Esophagus squamous epithelium (tissue), 5 donors: Measurements from ENCODE around the gene CINP. TPM values are rescaled to one million over a fixed set of nuclear protein-coding genes. Genes with fewer than 3 reads are reported as not detected.
A peak's percentile ranks its signal among the peaks of the same experiment; 100 is the strongest.

ENCODE experiments used
- DNase-seq: peaks from one replicate; lab custom pipeline; 2025; lab: John Stamatoyannopoulos, UW
- H3K27ac ChIP-seq, 4 donors: fragments of 200-600 bp; sonication (generic); one replicate each; pipeline ENCODE4 v1.5.1; 2016 to 2019; ENCODE audit warnings: mild to moderate bottlenecking in 1 of 4
- H3K27me3 ChIP-seq, 4 donors: fragments of 200-600 bp; sonication (generic); 1 replicate in 3 of 4; 2 replicates in 1 of 4; pipeline versions ENCODE4 v1.5.1 to v1.6.0; 2017 to 2021; ENCODE audit warnings: antibody characterized with exemption in 1 of 4
- H3K36me3 ChIP-seq, 3 donors: fragments of 200-600 bp; sonication (generic); one replicate each; pipeline ENCODE4 v1.5.1; 2016 to 2019
- H3K4me1 ChIP-seq, 3 donors: fragments of 200-600 bp; sonication (generic); one replicate each; pipeline ENCODE4 v1.5.1; 2017 to 2019
- H3K4me3 ChIP-seq, 4 donors: fragments of 200-600 bp; sonication (generic); 1 replicate in 3 of 4; 2 replicates in 1 of 4; pipeline ENCODE4 v1.5.1; 2016 to 2019; ENCODE audit warnings: mild to moderate bottlenecking in 2 of 4, moderate library complexity in 1 of 4
- H3K9me3 ChIP-seq, 3 donors: fragments of 200-600 bp; sonication (generic); one replicate each; pipeline ENCODE4 v1.5.1; 2016 to 2019
- POLR2A ChIP-seq, 4 donors: fragments of 450-650 bp; IDR thresholded peaks; one replicate each; pipeline ENCODE4 v1.6.1; 2017; ENCODE audit warnings: antibody characterized with exemption in 4 of 4, mild to moderate bottlenecking in 4 of 4, moderate library complexity in 3 of 4
- WGBS, 2 donors: methylation state at CpG; one replicate each; pipeline ENCODE4 v1.1.5; 2018; 5-methylcytosine and 5-hydroxymethylcytosine counted together
- intact Hi-C: fragments of 100-400 bp; cut with DNase I; formaldehyde crosslinking; loops from one replicate; pipeline ENCODE4 v1.15.0; 2022
- total RNA-seq, 4 donors: library from RNA; depleted of rRNA; stranded (reverse); fragments of >200 nt; gene quantifications; one replicate each; pipeline ENCODE4 v1.1.0, GENCODE V29; 2016
- TF ChIP-seq, protein P1 (sequence below), 6 experiments: fragments of 450-650 bp in 4 of 6; fragments of 200-600 bp in 2 of 6; sonication (generic) in 2 of 6; IDR thresholded peaks; one replicate each; pipeline ENCODE4 v1.5.1; 2016 to 2019; ENCODE audit warnings: antibody characterized with exemption in 6 of 6, mild to moderate bottlenecking in 4 of 6, moderate library complexity in 4 of 6
- donor health status: DM: yes; HTN: yes; CAD: no.

Gene CINP
- total RNA-seq, 4 donors from 2014 or later: 23.2 to 42.4 (median 38.0) TPM

DNA sequence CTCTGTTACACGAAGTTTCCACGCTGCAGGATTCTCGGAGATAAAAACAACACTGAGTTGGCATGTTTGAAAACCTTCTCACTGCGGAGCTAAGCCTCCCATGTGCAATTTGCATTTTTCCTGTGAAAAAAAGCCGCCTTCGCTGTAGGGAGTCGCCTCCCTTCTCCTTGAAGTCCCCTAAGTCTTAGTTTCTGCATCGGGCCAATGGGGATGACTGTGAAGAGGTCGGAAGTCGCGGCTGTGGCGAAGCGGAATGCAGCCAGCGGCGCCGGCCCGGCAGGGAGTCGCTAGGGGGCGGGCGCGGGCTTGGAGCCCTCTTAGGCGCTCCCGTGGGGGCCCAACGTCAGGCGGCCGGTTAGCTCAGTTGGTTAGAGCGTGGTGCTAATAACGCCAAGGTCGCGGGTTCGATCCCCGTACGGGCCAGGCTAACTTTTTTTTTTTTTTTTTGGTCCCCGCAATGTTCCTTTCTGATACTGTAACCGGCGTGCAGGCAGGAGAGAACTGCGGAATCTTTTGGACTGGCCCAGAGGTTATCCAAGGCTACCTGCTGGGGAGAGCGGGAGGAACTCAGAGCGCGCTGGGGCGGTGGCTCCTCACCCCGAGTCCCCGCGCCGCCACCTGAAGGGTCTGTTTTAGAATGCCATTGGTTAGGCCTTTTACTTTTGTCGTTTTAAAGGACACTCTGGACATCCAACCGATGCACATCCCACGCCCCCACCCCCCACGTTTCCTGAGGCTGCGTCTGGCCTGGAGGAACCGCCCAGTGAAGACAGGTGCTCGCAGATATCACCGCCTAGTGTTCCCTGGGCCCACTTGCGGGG is 45.7 kb downstream of the CINP start:
- no peaks in the 10 kb centered on the region for H3K27me3 ChIP-seq
- intact Hi-C loops: no loop called here
- H3K9me3 ChIP-seq: no peaks in the 10 kb centered on the region
- H3K4me3 ChIP-seq: peak overlapping the region; percentile 37 to 67 (median 60)
- peak; percentile 38 for DNase-seq
- WGBS, 2 donors: 0 to 2% methylated on average over 25 to 32 of the region's 54 CpGs
- peaks cover 13 to 66% (median 23%) of the 10 kb centered on the region in 3 donors for H3K4me1 ChIP-seq
- H3K27ac ChIP-seq: peak overlapping the region; percentile 80 to 90 (median 88)
- TF ChIP-seq, protein P1, sequence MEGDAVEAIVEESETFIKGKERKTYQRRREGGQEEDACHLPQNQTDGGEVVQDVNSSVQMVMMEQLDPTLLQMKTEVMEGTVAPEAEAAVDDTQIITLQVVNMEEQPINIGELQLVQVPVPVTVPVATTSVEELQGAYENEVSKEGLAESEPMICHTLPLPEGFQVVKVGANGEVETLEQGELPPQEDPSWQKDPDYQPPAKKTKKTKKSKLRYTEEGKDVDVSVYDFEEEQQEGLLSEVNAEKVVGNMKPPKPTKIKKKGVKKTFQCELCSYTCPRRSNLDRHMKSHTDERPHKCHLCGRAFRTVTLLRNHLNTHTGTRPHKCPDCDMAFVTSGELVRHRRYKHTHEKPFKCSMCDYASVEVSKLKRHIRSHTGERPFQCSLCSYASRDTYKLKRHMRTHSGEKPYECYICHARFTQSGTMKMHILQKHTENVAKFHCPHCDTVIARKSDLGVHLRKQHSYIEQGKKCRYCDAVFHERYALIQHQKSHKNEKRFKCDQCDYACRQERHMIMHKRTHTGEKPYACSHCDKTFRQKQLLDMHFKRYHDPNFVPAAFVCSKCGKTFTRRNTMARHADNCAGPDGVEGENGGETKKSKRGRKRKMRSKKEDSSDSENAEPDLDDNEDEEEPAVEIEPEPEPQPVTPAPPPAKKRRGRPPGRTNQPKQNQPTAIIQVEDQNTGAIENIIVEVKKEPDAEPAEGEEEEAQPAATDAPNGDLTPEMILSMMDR (IDR thresholded peaks at IDR 0.05): peak; percentile 63 to 93 (median 86)
- TF ChIP-seq POLR2A (IDR thresholded peaks at IDR 0.05): no peak
- no peaks in the 10 kb centered on the region for H3K36me3 ChIP-seq

GRCh38 chr14:102316338-102316742 is 46.4 kb downstream of the CINP start:
- 1 to 5% methylated on average over 10 of the region's 10 CpGs for WGBS, 2 donors
- H3K27ac ChIP-seq: peak overlapping the region; percentile 41 to 90 (median 80)
- H3K36me3 ChIP-seq: no peaks in the 10 kb centered on the region
- H3K4me3 ChIP-seq: peak overlapping the region; percentile 37 to 67 (median 60)
- no peaks in the 10 kb centered on the region for H3K9me3 ChIP-seq
- intact Hi-C loops: no loop called here
- DNase-seq: no peak
- H3K27me3 ChIP-seq: no peaks in the 10 kb centered on the region
- TF ChIP-seq POLR2A (IDR thresholded peaks at IDR 0.05): no peak
- TF ChIP-seq, protein P1 (IDR thresholded peaks at IDR 0.05): no peak
- peaks cover 13 to 64% (median 23%) of the 10 kb centered on the region in 3 donors for H3K4me1 ChIP-seq

DNA sequence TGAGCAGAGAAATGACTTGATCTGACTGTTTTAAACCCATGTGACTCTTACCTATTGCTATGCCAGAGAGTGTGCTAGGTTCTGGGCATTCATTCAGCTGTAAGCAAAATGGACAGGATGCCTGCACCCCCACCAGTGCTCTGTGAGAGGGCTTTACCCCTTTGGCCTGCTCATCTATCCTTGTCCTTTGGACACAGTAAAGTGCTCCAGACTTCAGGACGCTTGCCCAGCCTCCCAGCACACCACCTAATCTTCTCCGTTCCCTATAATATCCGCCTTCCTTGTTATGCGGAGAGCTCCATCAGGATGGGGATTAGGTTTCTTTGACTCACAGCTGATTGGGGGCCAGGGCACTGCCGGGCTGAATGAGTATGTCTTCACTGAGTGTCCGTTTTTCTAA is 47.6 kb downstream of the CINP start:
- 90 to 96% methylated on average over 5 to 6 of the region's 6 CpGs for WGBS, 2 donors
- Histone ChIP-seq H3K36me3 (no peaks in the 10 kb centered on the region), H3K9me3 (no peaks in the 10 kb centered on the region), H3K4me3 (no peak overlapping the region), H3K27me3 (no peaks in the 10 kb centered on the region), H3K27ac (no peak overlapping the region), H3K4me1 (peaks cover 5 to 52% (median 23%) of the 10 kb centered on the region in 3 donors)
- intact Hi-C loops: no loop called here
- TF ChIP-seq POLR2A (IDR thresholded peaks at IDR 0.05): no peak
- TF ChIP-seq, protein P1 (IDR thresholded peaks at IDR 0.05): no peak
- DNase-seq: no peak

- Histone ChIP-seq H3K27me3 (no peaks in the 10 kb centered on the region), H3K4me3 (peak overlapping the region; percentile 33 to 65 (median 50)), H3K27ac (peak overlapping the region in 2 of 4 donors; percentile 4 to 62), H3K4me1 (peaks cover 5 to 51% (median 23%) of the 10 kb centered on the region in 3 donors), H3K9me3 (no peaks in the 10 kb centered on the region), H3K36me3 (no peaks in the 10 kb centered on the region)
- 10 to 12% methylated on average over 29 to 34 of the region's 52 CpGs for WGBS, 2 donors
- intact Hi-C loops: loop anchor here (5.0 kb wide), 1 partner anchor 77 kb away; no protein-coding TSS in a partner anchor
- DNase-seq: no peak
- TF ChIP-seq POLR2A (IDR thresholded peaks at IDR 0.05): no peak
- TF ChIP-seq, protein P1 (IDR thresholded peaks at IDR 0.05): peak; percentile 89 to 97 (median 94)
Measured at GRCh38 chr14:102314242-102315011, 48.3 kb downstream of the CINP start.
